HG03045 (cell line): Measurements from ENCODE around the gene CLEC18C.
"Not testable (repeated sequence)": the region's sequence is repeated elsewhere in the genome, so short reads cannot be mapped to it uniquely, and the experiment has no call there.

Experiments
- ATAC-seq: cut with Tn5 transposase; IDR thresholded peaks from one replicate; pipeline ENCODE4 v1.9.1; 2021; ENCODE audit warnings: mild to moderate bottlenecking, moderate library complexity; ENCODE audit not compliant: unreplicated experiment

The CLEC18C gene

DNA sequence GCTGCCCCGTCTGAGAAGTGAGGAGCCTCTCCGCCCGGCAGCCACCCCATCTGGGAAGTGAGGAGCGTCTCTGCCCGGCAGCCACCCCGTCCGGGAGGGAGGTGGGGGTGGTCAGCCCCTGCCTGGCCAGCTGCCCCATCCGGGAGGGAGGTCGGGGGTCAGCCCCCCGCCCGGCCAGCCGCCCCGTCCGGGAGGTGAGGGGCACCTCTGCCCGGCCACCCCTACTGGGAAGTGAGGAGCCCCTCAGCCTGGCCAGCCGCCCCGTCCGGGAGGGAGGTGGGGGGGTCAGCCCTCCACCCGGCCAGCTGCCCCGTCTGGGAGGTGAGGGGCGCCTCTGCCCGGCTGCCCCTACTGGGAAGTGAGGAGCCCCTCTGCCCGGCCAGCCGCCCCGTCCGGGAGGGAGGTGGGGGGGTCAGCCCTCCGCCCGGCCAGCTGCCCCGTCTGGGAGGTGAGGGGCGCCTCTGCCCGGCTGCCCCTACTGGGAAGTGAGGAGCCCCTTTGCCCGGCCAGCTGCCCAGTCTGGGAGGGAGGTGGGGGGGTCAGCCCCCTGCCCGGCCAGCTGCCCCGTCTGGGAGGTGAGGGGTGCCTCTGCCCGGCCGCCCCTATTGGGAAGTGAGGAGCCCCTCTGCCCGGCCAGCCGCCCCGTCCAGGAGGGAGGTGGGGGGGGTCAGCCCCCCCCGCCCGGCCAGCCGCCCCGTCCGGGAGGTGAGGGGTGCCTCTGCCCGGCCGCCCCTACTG lies 31.2 kb downstream of the CLEC18C start:
- ATAC-seq, result not testable (repeated sequence)

DNA sequence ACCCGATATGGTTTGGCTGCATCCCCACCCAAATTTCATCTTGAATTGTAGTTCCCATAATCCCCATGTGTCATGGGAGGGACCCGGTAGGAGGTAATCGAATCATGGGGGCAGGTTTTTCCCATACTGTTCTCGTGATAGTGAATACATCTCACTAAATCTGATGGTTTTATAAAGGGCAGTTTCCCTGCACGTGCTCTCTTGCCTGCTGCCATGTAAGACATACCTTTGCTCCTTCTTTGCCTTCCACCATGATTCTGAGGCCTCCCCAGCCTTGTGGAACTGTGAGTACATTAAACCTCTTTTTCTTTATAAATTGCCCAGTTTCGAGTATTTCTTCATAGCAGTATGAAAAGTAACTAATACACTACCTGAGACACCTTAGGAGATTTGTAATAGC lies 32.8 kb downstream of the CLEC18C start:
- not testable (repeated sequence) for ATAC-seq

DNA sequence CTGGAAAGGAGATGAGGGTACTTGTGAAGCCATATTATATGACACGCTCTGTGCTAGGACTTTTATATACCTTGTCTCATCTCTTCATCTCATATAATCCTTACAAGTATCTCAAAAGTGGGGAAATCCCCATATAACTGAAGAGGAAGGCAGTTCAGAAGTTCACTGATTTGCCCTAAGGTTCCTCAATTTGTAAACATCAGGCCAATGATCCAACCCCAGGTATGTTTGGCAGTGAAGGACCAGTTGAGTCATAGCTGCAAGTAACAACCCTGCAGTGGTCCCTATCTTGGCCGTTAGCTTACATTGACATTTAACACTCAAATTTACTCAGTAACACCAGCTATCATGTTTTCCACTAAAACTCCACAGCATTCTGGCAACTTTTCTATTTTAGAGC lies 45.0 kb downstream of the CLEC18C start:
- not testable (repeated sequence) for ATAC-seq

DNA sequence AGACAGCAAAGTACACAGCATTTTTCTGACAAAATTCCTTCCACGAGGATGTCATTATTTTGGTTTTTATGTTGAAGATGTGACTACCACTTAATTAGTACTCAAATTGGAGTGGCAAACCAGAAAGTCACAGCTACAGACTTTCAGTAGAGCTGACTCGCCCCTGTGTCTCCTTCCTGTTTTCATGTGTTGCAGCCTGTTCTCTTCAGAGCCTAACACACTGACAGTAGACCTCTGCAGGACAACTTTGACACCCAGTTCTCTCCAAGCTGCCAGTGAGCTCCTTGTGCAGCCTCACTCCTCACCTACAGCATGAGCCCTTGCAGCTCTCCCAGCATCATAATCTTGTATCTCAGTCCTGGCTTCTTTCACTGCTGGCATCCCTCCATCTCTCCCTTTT lies 49.0 kb downstream of the CLEC18C start:
- not testable (repeated sequence) for ATAC-seq

DNA sequence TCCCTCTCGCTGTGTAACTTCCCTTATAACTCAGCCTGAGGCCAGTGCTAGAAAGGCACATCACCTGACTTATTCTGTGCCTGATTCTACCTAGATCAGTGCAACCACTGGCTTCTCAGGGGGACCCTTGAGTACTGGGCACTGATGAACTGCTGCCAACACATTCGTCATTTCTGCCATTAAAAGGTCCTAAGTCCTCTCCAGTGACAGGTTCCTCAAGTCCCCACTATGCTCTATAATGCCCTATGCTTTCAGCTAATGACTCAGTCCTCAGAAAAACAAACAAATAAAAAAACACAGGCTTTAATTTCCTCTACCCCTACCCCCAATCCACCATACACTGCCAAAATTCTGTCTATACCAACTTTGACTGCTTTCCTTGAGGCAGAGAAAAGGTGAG lies 49.6 kb downstream of the CLEC18C start:
- ATAC-seq, result not testable (repeated sequence)

DNA sequence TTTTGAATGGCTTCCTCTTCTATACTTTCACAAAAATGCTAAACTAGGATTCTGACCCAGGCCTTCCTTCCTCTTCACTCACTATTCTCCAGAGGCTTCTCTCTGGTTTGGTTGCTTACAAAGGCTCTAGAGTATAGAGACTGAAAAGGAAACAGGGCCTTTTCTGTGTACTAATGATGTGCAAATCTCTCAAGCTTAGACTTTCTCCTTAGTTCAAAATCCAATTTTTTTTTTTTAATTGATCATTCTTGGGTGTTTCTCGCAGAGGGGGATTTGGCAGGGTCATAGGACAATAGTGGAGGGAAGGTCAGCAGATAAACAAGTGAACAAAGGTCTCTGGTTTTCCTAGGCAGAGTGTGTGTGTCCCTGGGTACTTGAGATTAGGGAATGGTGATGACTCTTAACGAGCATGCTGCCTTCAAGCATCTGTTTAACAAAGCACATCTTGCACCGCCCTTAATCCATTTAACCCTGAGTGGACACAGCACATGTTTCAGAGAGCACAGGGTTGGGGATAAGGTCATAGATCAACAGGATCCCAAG lies 50.5 kb downstream of the CLEC18C start:
- not testable (repeated sequence) for ATAC-seq

DNA sequence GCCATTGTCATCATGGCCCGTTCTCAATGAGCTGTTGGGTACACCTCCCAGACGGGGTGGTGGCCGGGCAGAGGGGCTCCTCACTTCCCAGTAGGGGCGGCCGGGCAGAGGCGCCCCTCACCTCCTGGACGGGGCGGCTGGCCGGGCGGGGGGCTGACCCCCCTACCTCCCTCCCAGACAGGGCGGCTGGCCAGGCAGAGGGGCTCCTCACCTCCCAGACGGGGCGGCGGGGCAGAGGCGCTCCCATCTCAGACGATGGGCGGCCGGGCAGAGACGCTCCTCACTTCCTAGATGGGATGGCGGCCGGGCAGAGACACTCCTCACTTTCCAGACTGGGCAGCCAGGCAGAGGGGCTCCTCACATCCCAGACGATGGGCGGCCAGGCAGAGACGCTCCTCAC lies 51.1 kb downstream of the CLEC18C start:
- not testable (repeated sequence) for ATAC-seq

DNA sequence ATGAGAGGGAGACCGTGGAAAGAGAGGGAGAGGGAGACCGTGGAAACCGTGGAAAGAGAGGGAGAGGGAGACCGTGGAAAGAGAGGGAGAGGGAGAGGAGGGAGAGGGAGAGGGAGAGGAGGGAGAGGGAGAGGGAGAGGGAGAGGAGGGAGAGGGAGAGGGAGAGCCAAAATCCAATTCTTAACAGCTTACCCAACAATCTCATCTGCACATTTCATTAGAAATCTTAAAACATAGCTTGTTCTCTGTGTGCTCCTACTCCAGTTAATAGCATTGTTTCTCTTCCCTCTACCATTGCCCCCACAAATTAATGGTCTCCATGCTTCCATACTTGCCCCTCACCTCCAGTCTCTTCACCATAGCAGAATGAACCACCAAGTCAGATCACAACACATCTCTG lies 51.8 kb downstream of the CLEC18C start:
- ATAC-seq, result not testable (repeated sequence)

DNA sequence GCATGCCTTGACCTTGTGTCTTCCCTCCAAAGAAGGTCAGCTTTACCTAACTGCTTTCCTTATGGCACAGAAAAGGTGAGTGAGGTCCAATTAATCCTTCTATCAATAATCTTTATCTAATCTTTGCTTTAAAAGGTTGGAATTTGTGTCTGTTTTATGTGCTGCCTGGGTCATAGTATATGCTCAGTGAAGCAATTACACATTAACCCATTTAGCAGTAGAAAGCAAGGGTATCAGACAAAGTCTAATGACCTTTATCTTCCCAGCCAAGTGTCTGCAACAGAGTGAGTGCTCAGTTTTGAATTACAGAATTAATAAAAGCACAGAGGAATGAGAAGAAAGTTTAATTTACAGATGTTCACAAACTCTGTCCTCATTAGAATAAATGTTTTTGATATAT lies 52.4 kb downstream of the CLEC18C start:
- not testable (repeated sequence) for ATAC-seq

DNA sequence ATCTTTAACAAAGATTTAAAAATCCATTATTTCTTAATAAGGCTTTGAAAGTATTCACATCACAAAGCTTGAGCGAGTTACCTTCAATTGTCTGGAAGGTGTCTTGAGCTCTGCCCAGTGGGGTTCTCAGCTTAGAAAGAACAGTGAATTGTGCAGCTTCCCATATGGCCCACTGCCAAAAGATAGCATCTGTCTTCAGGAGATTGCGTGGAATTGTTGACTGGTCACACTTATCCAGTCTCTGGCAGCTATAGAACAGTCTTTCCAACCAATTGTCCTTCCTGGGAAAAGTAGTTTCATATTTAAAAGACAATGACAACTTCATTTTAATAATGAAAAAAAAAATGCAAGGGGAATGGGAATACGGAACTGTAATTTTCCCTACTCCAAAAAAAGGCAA lies 58.2 kb downstream of the CLEC18C start:
- ATAC-seq, result not testable (repeated sequence)
